ENCODE data around the gene SIM2.
A peak's percentile ranks its signal among the peaks of the same experiment; 100 is the strongest.

Gene SIM2

GRCh38 chr21:36716836-36717235 lies 17.9 kb downstream of the SIM2 start:
- no peak for DNase-seq (ENCODE audit: low spot score)

GRCh38 chr21:36717976-36718375 lies 19.1 kb downstream of the SIM2 start:
- no peak for DNase-seq (ENCODE audit: low spot score)

- DNase-seq (ENCODE audit: low spot score): peak; percentile 85
These were observed 20.1 kb downstream of the SIM2 start for GRCh38 chr21:36718951-36719501.

GRCh38 chr21:36719614-36720013 lies 20.7 kb downstream of the SIM2 start:
- no peak for DNase-seq (ENCODE audit: low spot score)

GRCh38 chr21:36721817-36722216 lies 22.9 kb downstream of the SIM2 start:
- DNase-seq (ENCODE audit: low spot score): no peak

GRCh38 chr21:36722370-36723368 lies 23.8 kb downstream of the SIM2 start:
- no peak for DNase-seq (ENCODE audit: low spot score)

- no peak for DNase-seq (ENCODE audit: low spot score)
These were observed 24.5 kb downstream of the SIM2 start for GRCh38 chr21:36723371-36723881.

- no peak for DNase-seq (ENCODE audit: low spot score)
These were observed 25.7 kb downstream of the SIM2 start for GRCh38 chr21:36724660-36725059.

- no peak for DNase-seq (ENCODE audit: low spot score)
These were observed 27.0 kb downstream of the SIM2 start for GRCh38 chr21:36725793-36726386.

GRCh38 chr21:36727866-36728265 lies 29.0 kb downstream of the SIM2 start:
- DNase-seq (ENCODE audit: low spot score): no peak

- DNase-seq (ENCODE audit: low spot score): no peak
These were observed 29.6 kb downstream of the SIM2 start for GRCh38 chr21:36728371-36729111.

GRCh38 chr21:36729310-36729970 lies 30.5 kb downstream of the SIM2 start:
- DNase-seq (ENCODE audit: low spot score): no peak

- DNase-seq (ENCODE audit: low spot score): no peak
These were observed 31.7 kb downstream of the SIM2 start for GRCh38 chr21:36730291-36731281.

- DNase-seq (ENCODE audit: low spot score): no peak
These were observed 33.3 kb downstream of the SIM2 start for GRCh38 chr21:36732217-36732616.

GRCh38 chr21:36732761-36733160 lies 33.8 kb downstream of the SIM2 start:
- no peak for DNase-seq (ENCODE audit: low spot score)

- no peak for DNase-seq (ENCODE audit: low spot score)
These were observed 34.9 kb downstream of the SIM2 start for GRCh38 chr21:36733857-36734256.

GRCh38 chr21:36734367-36735200 lies 35.7 kb downstream of the SIM2 start:
- no peak for DNase-seq (ENCODE audit: low spot score)

GRCh38 chr21:36735201-36735515 lies 36.2 kb downstream of the SIM2 start:
- no peak for DNase-seq (ENCODE audit: low spot score)

GRCh38 chr21:36735724-36736320 lies 36.9 kb downstream of the SIM2 start:
- no peak for DNase-seq (ENCODE audit: low spot score)

Measured in putamen (tissue), 1 donor.